Astrocyte (in vitro differentiated cells and primary cell): ENCODE results near the gene KDM3B. TPM values are rescaled to one million over a fixed set of nuclear protein-coding genes. Genes with fewer than 3 reads are reported as not detected.

Source experiments
- DNase-seq: peaks from one replicate; pipeline ENCODE4 v3.0.0-alpha.2; 2010; ENCODE audit warnings: low read depth
- FAIRE-seq: peaks from 2 replicates; lab custom pipeline; 2011; peaks lifted over from hg19 to GRCh38; lab: Jason Lieb, UNC
- H2AFZ ChIP-seq: 2 replicates; pipeline ENCODE4 v1.6.0; 2012; ENCODE audit warnings: low read depth, low read length, inconsistent platforms
- H3K27ac ChIP-seq: 2 replicates; pipeline ENCODE4 v1.5.1; 2011; ENCODE audit warnings: low read depth, low read length, inconsistent platforms
- H3K27me3 ChIP-seq: 2 replicates; pipeline ENCODE4 v1.6.0; 2011; ENCODE audit warnings: low read length, inconsistent platforms; ENCODE audit not compliant: insufficient read depth
- H3K36me3 ChIP-seq: 2 replicates; pipeline ENCODE4 v1.5.1; 2011; ENCODE audit warnings: low read length, inconsistent platforms; ENCODE audit not compliant: insufficient read depth
- H3K4me1 ChIP-seq: 2 replicates; pipeline ENCODE4 v1.5.1; 2011; ENCODE audit warnings: low read length, inconsistent platforms; ENCODE audit not compliant: insufficient read depth
- H3K4me2 ChIP-seq: 2 replicates; pipeline ENCODE4 v1.6.0; 2012; ENCODE audit warnings: low read length, inconsistent platforms
- H3K4me3 ChIP-seq: 2 replicates; pipeline ENCODE4 v1.5.1; 2011; ENCODE audit warnings: low read depth, mild to moderate bottlenecking, low read length, inconsistent platforms; ENCODE audit not compliant: insufficient read depth
- H3K79me2 ChIP-seq: 2 replicates; pipeline ENCODE4 v1.6.0; 2012; ENCODE audit warnings: mild to moderate bottlenecking, low read length, inconsistent platforms; ENCODE audit not compliant: insufficient read depth
- H3K9ac ChIP-seq: 2 replicates; pipeline ENCODE4 v1.6.0; 2012; ENCODE audit warnings: mild to moderate bottlenecking, low read length, inconsistent platforms
- H3K9me3 ChIP-seq: 2 replicates; pipeline ENCODE4 v1.5.1; 2012; ENCODE audit warnings: low read depth, mild to moderate bottlenecking, low read length, inconsistent platforms; ENCODE audit not compliant: insufficient read depth
- H4K20me1 ChIP-seq: 2 replicates; pipeline ENCODE4 v1.6.0; 2012; ENCODE audit warnings: low read length, inconsistent platforms; ENCODE audit not compliant: insufficient read depth
- H3K27ac Mint-ChIP-seq: one replicate; pipeline ENCODE4 v1.8.0; 2021; ENCODE audit warnings: mild to moderate bottlenecking, mixed read lengths; ENCODE audit not compliant: unreplicated experiment
- H3K27me3 Mint-ChIP-seq: one replicate; pipeline ENCODE4 v1.8.0; 2021; ENCODE audit warnings: low read depth, mixed read lengths; ENCODE audit not compliant: unreplicated experiment
- H3K36me3 Mint-ChIP-seq: one replicate; pipeline ENCODE4 v1.8.0; 2021; ENCODE audit warnings: low read depth, mixed read lengths; ENCODE audit not compliant: unreplicated experiment
- H3K4me1 Mint-ChIP-seq: one replicate; pipeline ENCODE4 v1.8.0; 2021; ENCODE audit warnings: low read depth, mixed read lengths; ENCODE audit not compliant: unreplicated experiment
- H3K4me3 Mint-ChIP-seq: one replicate; pipeline ENCODE4 v1.8.0; 2021; ENCODE audit warnings: mild to moderate bottlenecking, moderate library complexity, mixed read lengths; ENCODE audit not compliant: unreplicated experiment
- H3K9me3 Mint-ChIP-seq: one replicate; pipeline ENCODE4 v1.8.0; 2021; ENCODE audit warnings: mild to moderate bottlenecking, mixed read lengths; ENCODE audit not compliant: unreplicated experiment
- CTCF ChIP-seq: IDR thresholded peaks from 2 replicates; pipeline ENCODE4 v1.5.1; 2011; ENCODE audit warnings: low read depth, mild to moderate bottlenecking, inconsistent platforms, low read length, moderate library complexity; ENCODE audit not compliant: insufficient read depth
- EZH2 ChIP-seq: IDR thresholded peaks from 2 replicates; pipeline ENCODE4 v1.6.1; 2012; ENCODE audit warnings: mild to moderate bottlenecking, low read length, inconsistent platforms; ENCODE audit not compliant: insufficient read depth
- total RNA-seq: library from RNA; stranded (reverse); gene quantifications from 2 replicates; pipeline ENCODE4 v1.2.1, GENCODE V29; 2021

The KDM3B gene
- total RNA-seq, 1 donor from 2014 or later, result 48.6 TPM

GRCh38 chr5:138450971-138451370 lies 98.5 kb downstream of the KDM3B start:
- TF ChIP-seq EZH2 (no peak), CTCF (no peak)
- Mint-ChIP-seq H3K27me3 (peaks cover 30% of the 10 kb centered on the region), H3K36me3 (peaks cover 2% of the 10 kb centered on the region), H3K4me3 (no peak overlapping the region), H3K4me1 (no peaks in the 10 kb centered on the region), H3K9me3 (no peaks in the 10 kb centered on the region), H3K27ac (no peak overlapping the region)
- Histone ChIP-seq H3K27ac (no peak overlapping the region), H3K4me3 (no peak overlapping the region), H4K20me1 (no peaks in the 10 kb centered on the region), H3K27me3 (no peaks in the 10 kb centered on the region), H3K36me3 (no peaks in the 10 kb centered on the region), H3K79me2 (no peaks in the 10 kb centered on the region), H3K9me3 (no peaks in the 10 kb centered on the region), H3K4me1 (peaks cover 4% of the 10 kb centered on the region), H3K4me2 (no peak overlapping the region), H3K9ac (no peak overlapping the region), H2AFZ (no peak overlapping the region)
- FAIRE-seq, result no peak
- DNase-seq, result no peak

GRCh38 chr5:138452720-138453119 lies 100.2 kb downstream of the KDM3B start:
- Mint-ChIP-seq H3K4me1 (no peaks in the 10 kb centered on the region), H3K27ac (no peak overlapping the region), H3K27me3 (peaks cover 43% of the 10 kb centered on the region), H3K36me3 (peaks cover 2% of the 10 kb centered on the region), H3K9me3 (no peaks in the 10 kb centered on the region), H3K4me3 (no peak overlapping the region)
- no peak overlapping the region for H2AFZ ChIP-seq
- no peaks in the 10 kb centered on the region for H3K36me3 ChIP-seq
- peaks cover 4% of the 10 kb centered on the region for H3K4me1 ChIP-seq
- no peak for FAIRE-seq
- no peak overlapping the region for H3K9ac ChIP-seq
- H3K4me3 ChIP-seq, result no peak overlapping the region
- H3K27me3 ChIP-seq, result no peaks in the 10 kb centered on the region
- TF ChIP-seq EZH2 (no peak), CTCF (no peak)
- no peak overlapping the region for H3K27ac ChIP-seq
- no peaks in the 10 kb centered on the region for H4K20me1 ChIP-seq
- no peak for DNase-seq
- H3K9me3 ChIP-seq, result no peaks in the 10 kb centered on the region
- no peaks in the 10 kb centered on the region for H3K79me2 ChIP-seq
- no peak overlapping the region for H3K4me2 ChIP-seq

GRCh38 chr5:138453590-138453989 lies 101.1 kb downstream of the KDM3B start:
- H3K36me3 Mint-ChIP-seq, result peaks cover 2% of the 10 kb centered on the region
- peaks cover 2% of the 10 kb centered on the region for H3K4me1 Mint-ChIP-seq
- FAIRE-seq, result no peak
- H3K27ac Mint-ChIP-seq, result no peak overlapping the region
- H3K27me3 Mint-ChIP-seq, result peaks cover 41% of the 10 kb centered on the region
- H4K20me1 ChIP-seq, result no peaks in the 10 kb centered on the region
- no peaks in the 10 kb centered on the region for H3K79me2 ChIP-seq
- no peak overlapping the region for H3K4me3 ChIP-seq
- H3K4me3 Mint-ChIP-seq, result no peak overlapping the region
- H3K9me3 Mint-ChIP-seq, result no peaks in the 10 kb centered on the region
- H3K36me3 ChIP-seq, result no peaks in the 10 kb centered on the region
- H3K4me1 ChIP-seq, result peaks cover 4% of the 10 kb centered on the region
- no peaks in the 10 kb centered on the region for H3K9me3 ChIP-seq
- no peak overlapping the region for H3K27ac ChIP-seq
- H3K4me2 ChIP-seq, result no peak overlapping the region
- H3K27me3 ChIP-seq, result no peaks in the 10 kb centered on the region
- no peak overlapping the region for H2AFZ ChIP-seq
- no peak for DNase-seq
- no peak overlapping the region for H3K9ac ChIP-seq
- TF ChIP-seq EZH2 (no peak), CTCF (no peak)
